Nephron progenitor cell (in vitro differentiated cells): ENCODE measurements around the gene ANKRD17.
A peak's percentile ranks its signal among the peaks of the same experiment; 100 is the strongest.

Source experiments
- DNase-seq: peaks from one replicate; pipeline ENCODE4 v3.0.0; 2021
- H3K27ac Mint-ChIP-seq: 2 replicates; pipeline ENCODE4 v1.8.0; 2021; ENCODE audit warnings: mild to moderate bottlenecking, moderate library complexity, mixed read lengths
- H3K27me3 Mint-ChIP-seq: 2 replicates; pipeline ENCODE4 v1.8.0; 2021; ENCODE audit warnings: mild to moderate bottlenecking, low read depth, mixed read lengths; ENCODE audit not compliant: poor library complexity
- H3K36me3 Mint-ChIP-seq: 2 replicates; pipeline ENCODE4 v1.8.0; 2021; ENCODE audit warnings: low read depth, mixed read lengths
- H3K4me1 Mint-ChIP-seq: 2 replicates; pipeline ENCODE4 v1.8.0; 2021; ENCODE audit warnings: mixed read lengths
- H3K4me3 Mint-ChIP-seq: 2 replicates; pipeline ENCODE4 v1.8.0; 2021; ENCODE audit warnings: mild to moderate bottlenecking, moderate library complexity, mixed read lengths
- H3K9me3 Mint-ChIP-seq: 2 replicates; pipeline ENCODE4 v1.8.0; 2021; ENCODE audit warnings: mild to moderate bottlenecking, moderate library complexity, mixed read lengths
- CTCF ChIP-seq: fragments of 200-600 bp; sonication (generic); IDR thresholded peaks from 2 replicates; pipeline ENCODE4 v1.5.0; 2021; ENCODE audit warnings: antibody characterized with exemption

The ANKRD17 gene

GRCh38 chr4:73142995-73143547 is 115.5 kb downstream of the ANKRD17 start:
- Mint-ChIP-seq H3K36me3 (peaks cover 61% of the 10 kb centered on the region), H3K27ac (no peak overlapping the region)
- no peak for DNase-seq

GRCh38 chr4:73139991-73140390 is 118.6 kb downstream of the ANKRD17 start:
- H3K27ac Mint-ChIP-seq = peak overlapping the region; percentile 90
- no peaks in the 10 kb centered on the region for H3K9me3 Mint-ChIP-seq
- peaks cover 52% of the 10 kb centered on the region for H3K36me3 Mint-ChIP-seq
- no peak for TF ChIP-seq CTCF
- no peak for DNase-seq
- no peak overlapping the region for H3K4me3 Mint-ChIP-seq
- H3K4me1 Mint-ChIP-seq = no peaks in the 10 kb centered on the region
- no peaks in the 10 kb centered on the region for H3K27me3 Mint-ChIP-seq

More at GRCh38 chr4:73142995-73143547, 115.5 kb downstream of the ANKRD17 start:
- H3K9me3 Mint-ChIP-seq = no peaks in the 10 kb centered on the region
- H3K27me3 Mint-ChIP-seq = no peaks in the 10 kb centered on the region
- no peaks in the 10 kb centered on the region for H3K4me1 Mint-ChIP-seq
- peak; percentile 18 for TF ChIP-seq CTCF
- H3K4me3 Mint-ChIP-seq = no peak overlapping the region

- Mint-ChIP-seq H3K9me3 (no peaks in the 10 kb centered on the region), H3K4me3 (no peak overlapping the region), H3K27me3 (no peaks in the 10 kb centered on the region), H3K36me3 (peaks cover 53% of the 10 kb centered on the region), H3K4me1 (no peaks in the 10 kb centered on the region), H3K27ac (no peak overlapping the region)
- TF ChIP-seq CTCF = no peak
- no peak for DNase-seq
These were observed 119.4 kb downstream of the ANKRD17 start for GRCh38 chr4:73139245-73139644.

- Mint-ChIP-seq H3K4me3 (no peak overlapping the region), H3K9me3 (no peaks in the 10 kb centered on the region), H3K27me3 (no peaks in the 10 kb centered on the region), H3K36me3 (peaks cover 52% of the 10 kb centered on the region), H3K27ac (no peak overlapping the region), H3K4me1 (no peaks in the 10 kb centered on the region)
- no peak for DNase-seq
- no peak for TF ChIP-seq CTCF
These were observed 121.5 kb downstream of the ANKRD17 start for GRCh38 chr4:73137121-73137520.

GRCh38 chr4:73133784-73134183 is 124.8 kb downstream of the ANKRD17 start:
- Mint-ChIP-seq H3K27me3 (no peaks in the 10 kb centered on the region), H3K4me1 (no peaks in the 10 kb centered on the region), H3K4me3 (no peak overlapping the region), H3K36me3 (peaks cover 54% of the 10 kb centered on the region), H3K27ac (no peak overlapping the region), H3K9me3 (no peaks in the 10 kb centered on the region)
- DNase-seq = no peak
- no peak for TF ChIP-seq CTCF

GRCh38 chr4:73131281-73131680 is 127.3 kb downstream of the ANKRD17 start:
- no peaks in the 10 kb centered on the region for H3K4me1 Mint-ChIP-seq
- no peaks in the 10 kb centered on the region for H3K27me3 Mint-ChIP-seq
- H3K9me3 Mint-ChIP-seq = no peaks in the 10 kb centered on the region
- no peak overlapping the region for H3K27ac Mint-ChIP-seq
- TF ChIP-seq CTCF = no peak
- H3K36me3 Mint-ChIP-seq = peaks cover 54% of the 10 kb centered on the region
- no peak for DNase-seq
- no peak overlapping the region for H3K4me3 Mint-ChIP-seq
